ENCODE measurements around the gene ABCD3. TPM values are rescaled to one million over a fixed set of nuclear protein-coding genes. Genes with fewer than 3 reads are reported as not detected.

The ABCD3 gene
- total and polyA plus RNA-seq, 2 donors from 2014 or later, result 43.2 to 65.1 TPM

- no peak overlapping the region for H3K9ac ChIP-seq (ENCODE audit: low read length in 3 of 3)
- FAIRE-seq, result no peak
- no peak overlapping the region for H3K4me3 ChIP-seq (ENCODE audit: low read length in 3 of 3)
- no peak for TF ChIP-seq CTCF (IDR thresholded peaks at IDR 0.05; ENCODE audit: borderline replicate concordance, extremely low read depth, insufficient read depth)
- no peaks in the 10 kb centered on the region for H3K27me3 ChIP-seq (ENCODE audit: control insufficient read depth, insufficient read depth, low read length)
- no peak overlapping the region for H3K27ac ChIP-seq (ENCODE audit: low read depth in 2 of 2, low read length in 2 of 2)
- peaks cover 0 to 7% (median 4%) of the 10 kb centered on the region in 3 donors for H3K4me1 ChIP-seq (ENCODE audit: control insufficient read depth in 2 of 3, insufficient read depth in 2 of 3, low read depth in 1 of 3, low read length in 3 of 3)
- no peak for DNase-seq
- H3K9me3 ChIP-seq (ENCODE audit: control insufficient read depth in 2 of 3, insufficient read depth in 1 of 3, low read length in 3 of 3), result no peaks in the 10 kb centered on the region
- H3K36me3 ChIP-seq (ENCODE audit: control insufficient read depth in 2 of 3, insufficient read depth in 3 of 3, low read length in 3 of 3), result peaks cover 0 to 8% (median 0%) of the 10 kb centered on the region in 3 donors
- intact Hi-C loops (cut with DNase I), result no loop called here
Measured at GRCh38 chr1:94463056-94463764, 45.0 kb downstream of the ABCD3 start.

DNA sequence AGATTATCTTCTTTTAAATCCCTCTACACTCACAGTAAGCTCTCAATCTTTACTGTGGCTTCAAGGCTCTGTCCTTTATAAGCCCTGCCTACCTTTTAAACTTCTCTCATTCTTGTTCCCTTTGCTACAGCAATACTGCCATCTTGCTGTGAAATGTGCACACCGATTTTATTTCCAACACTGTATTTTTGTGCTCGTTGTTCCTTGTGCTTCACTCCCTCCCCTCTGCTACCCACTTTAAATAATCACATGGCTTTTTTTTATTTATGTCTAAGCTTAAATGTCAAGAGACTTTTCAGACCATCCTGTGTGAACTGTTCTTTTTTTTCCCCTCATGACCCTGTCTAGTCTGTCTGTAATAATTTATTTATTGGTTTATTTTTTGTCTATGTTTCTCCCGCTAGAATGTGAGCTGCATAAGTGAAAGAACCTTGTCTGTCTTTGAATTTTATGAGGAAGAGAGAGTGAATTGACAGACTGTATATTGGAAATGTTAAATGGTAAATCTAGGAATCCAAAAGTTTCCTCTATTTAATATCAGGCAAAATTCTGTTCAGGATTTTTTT lies 45.7 kb downstream of the ABCD3 start:
- intact Hi-C loops (cut with DNase I), result no loop called here
- no peak overlapping the region for H3K27ac ChIP-seq (ENCODE audit: low read depth in 2 of 2, low read length in 2 of 2)
- H3K9me3 ChIP-seq (ENCODE audit: control insufficient read depth in 2 of 3, insufficient read depth in 1 of 3, low read length in 3 of 3), result no peaks in the 10 kb centered on the region
- H3K4me1 ChIP-seq (ENCODE audit: control insufficient read depth in 2 of 3, insufficient read depth in 2 of 3, low read depth in 1 of 3, low read length in 3 of 3), result peaks cover 0 to 7% (median 4%) of the 10 kb centered on the region in 3 donors
- peak; percentile 85 for FAIRE-seq
- H3K27me3 ChIP-seq (ENCODE audit: control insufficient read depth, insufficient read depth, low read length), result no peaks in the 10 kb centered on the region
- peak in 1 of 5 donors; percentile 10 for DNase-seq
- TF ChIP-seq CTCF (IDR thresholded peaks at IDR 0.05; ENCODE audit: borderline replicate concordance, extremely low read depth, insufficient read depth), result peak; percentile 60
- no peak overlapping the region for H3K4me3 ChIP-seq (ENCODE audit: low read length in 3 of 3)
- H3K36me3 ChIP-seq (ENCODE audit: control insufficient read depth in 2 of 3, insufficient read depth in 3 of 3, low read length in 3 of 3), result peaks cover 0 to 8% (median 0%) of the 10 kb centered on the region in 3 donors
- H3K9ac ChIP-seq (ENCODE audit: low read length in 3 of 3), result no peak overlapping the region

- FAIRE-seq, result no peak
- Histone ChIP-seq H3K4me3 (ENCODE audit: low read length in 3 of 3) (no peak overlapping the region), H3K27ac (ENCODE audit: low read depth in 2 of 2, low read length in 2 of 2) (no peak overlapping the region), H3K36me3 (ENCODE audit: control insufficient read depth in 2 of 3, insufficient read depth in 3 of 3, low read length in 3 of 3) (peaks cover 0 to 3% (median 0%) of the 10 kb centered on the region in 3 donors), H3K27me3 (ENCODE audit: control insufficient read depth, insufficient read depth, low read length) (no peaks in the 10 kb centered on the region), H3K4me1 (ENCODE audit: control insufficient read depth in 2 of 3, insufficient read depth in 2 of 3, low read depth in 1 of 3, low read length in 3 of 3) (no peaks in the 10 kb centered on the region), H3K9me3 (ENCODE audit: control insufficient read depth in 2 of 3, insufficient read depth in 1 of 3, low read length in 3 of 3) (no peaks in the 10 kb centered on the region), H3K9ac (ENCODE audit: low read length in 3 of 3) (no peak overlapping the region)
- DNase-seq, result no peak
- intact Hi-C loops (cut with DNase I), result no loop called here
- TF ChIP-seq CTCF (IDR thresholded peaks at IDR 0.05; ENCODE audit: borderline replicate concordance, extremely low read depth, insufficient read depth), result no peak
Measured at GRCh38 chr1:94468708-94469107, 50.5 kb downstream of the ABCD3 start.
